GM21447 (cell line): Measurements from ENCODE around the gene FN1.
"Not testable (repeated sequence)": the region's sequence is repeated elsewhere in the genome, so short reads cannot be mapped to it uniquely, and the experiment has no call there.

ENCODE experiments used
- ATAC-seq: cut with Tn5 transposase; IDR thresholded peaks from one replicate; pipeline ENCODE4 v1.9.1; 2021; ENCODE audit not compliant: unreplicated experiment

The FN1 gene

DNA sequence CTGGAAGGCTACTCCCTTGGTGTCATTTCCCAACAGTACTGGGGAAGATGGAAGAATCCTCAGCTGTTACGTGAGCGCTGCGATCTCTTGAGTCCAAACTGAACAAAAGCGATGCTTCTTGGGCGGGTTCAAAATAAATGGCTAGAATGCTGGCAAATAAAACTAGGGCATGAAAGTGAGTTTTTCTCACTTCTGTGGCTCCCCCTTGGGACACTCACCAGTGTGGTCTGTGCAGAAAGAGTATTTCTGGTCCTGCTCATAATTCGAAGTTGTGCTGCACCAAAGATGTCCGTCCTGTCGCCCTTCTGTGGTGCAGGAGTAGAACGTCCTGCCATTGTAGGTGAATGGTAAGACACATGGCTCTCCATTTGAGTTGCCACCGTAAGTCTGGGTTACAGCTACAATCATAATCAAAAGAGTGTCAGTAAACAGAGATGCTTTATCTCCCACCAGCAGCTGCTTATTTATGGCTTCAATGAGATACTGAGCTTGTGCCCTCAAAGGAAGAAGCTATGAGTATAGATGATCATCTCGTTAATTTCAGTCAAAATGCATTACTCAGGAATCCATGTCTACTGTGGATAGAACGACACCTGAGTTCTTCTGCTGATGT is 11.8 kb downstream of the FN1 start:
- no peak for ATAC-seq

- ATAC-seq = no peak
These were observed 12.6 kb downstream of the FN1 start for GRCh38 chr2:215423234-215423633.

DNA sequence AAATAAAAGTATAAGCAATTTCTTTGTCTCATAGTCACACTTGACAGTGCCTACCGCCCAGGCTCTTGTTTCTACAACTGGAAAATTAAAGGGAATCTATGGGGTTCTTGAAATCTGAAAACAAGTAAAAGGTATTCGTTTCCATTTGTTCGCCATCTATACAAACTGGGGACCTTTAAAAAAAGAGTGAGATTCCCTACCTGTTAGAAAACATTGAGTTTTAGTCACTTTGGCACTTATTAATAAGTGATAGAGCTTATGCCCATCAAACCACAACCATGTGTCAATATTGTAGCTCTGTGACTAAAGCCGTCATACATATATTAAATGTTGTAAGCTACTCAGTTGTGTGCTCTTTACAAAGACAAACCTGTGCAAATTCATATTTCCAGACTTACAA is 13.2 kb downstream of the FN1 start:
- no peak for ATAC-seq

GRCh38 chr2:215421859-215422461 is 13.9 kb downstream of the FN1 start:
- no peak for ATAC-seq

DNA sequence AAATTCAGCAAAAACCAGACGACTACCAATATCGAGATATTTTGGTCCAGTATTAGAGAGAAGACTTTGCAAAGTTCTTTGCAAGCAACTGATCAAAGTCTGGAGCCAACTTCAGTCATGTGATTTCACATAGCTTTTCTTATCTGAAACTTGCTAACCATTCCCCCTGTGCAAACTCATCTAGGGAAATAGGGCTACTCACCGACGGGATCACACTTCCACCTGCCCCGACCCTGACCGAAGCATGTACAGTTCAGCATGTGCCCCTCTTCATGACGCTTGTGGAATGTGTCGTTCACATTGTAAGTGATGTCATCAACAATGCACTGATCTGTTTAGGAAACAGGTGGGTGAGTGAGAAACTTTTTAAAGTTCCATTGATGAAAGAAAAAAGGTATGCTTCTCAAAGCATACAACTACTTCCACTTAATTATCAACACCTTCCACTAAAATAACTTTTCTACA is 15.4 kb downstream of the FN1 start:
- ATAC-seq = no peak

GRCh38 chr2:215419769-215420470 is 15.9 kb downstream of the FN1 start:
- no peak for ATAC-seq

DNA sequence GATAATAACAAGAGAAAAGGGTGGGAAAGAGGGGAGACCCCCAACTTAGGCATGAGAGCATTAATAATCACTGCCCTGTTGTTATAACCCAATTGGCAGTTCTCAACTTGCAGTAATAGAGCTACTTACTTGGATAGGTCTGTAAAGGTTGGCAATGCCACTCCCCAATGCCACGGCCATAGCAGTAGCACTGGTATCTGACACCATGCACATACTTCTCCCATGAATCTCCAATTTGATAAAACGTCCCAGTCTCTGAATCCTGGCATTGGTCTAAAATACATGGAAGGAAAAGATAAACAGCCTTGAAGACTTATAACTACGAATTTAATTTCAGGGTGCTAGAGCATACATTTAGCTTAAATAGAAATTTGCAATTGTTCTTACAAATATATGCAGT is 16.8 kb downstream of the FN1 start:
- ATAC-seq = no peak

DNA sequence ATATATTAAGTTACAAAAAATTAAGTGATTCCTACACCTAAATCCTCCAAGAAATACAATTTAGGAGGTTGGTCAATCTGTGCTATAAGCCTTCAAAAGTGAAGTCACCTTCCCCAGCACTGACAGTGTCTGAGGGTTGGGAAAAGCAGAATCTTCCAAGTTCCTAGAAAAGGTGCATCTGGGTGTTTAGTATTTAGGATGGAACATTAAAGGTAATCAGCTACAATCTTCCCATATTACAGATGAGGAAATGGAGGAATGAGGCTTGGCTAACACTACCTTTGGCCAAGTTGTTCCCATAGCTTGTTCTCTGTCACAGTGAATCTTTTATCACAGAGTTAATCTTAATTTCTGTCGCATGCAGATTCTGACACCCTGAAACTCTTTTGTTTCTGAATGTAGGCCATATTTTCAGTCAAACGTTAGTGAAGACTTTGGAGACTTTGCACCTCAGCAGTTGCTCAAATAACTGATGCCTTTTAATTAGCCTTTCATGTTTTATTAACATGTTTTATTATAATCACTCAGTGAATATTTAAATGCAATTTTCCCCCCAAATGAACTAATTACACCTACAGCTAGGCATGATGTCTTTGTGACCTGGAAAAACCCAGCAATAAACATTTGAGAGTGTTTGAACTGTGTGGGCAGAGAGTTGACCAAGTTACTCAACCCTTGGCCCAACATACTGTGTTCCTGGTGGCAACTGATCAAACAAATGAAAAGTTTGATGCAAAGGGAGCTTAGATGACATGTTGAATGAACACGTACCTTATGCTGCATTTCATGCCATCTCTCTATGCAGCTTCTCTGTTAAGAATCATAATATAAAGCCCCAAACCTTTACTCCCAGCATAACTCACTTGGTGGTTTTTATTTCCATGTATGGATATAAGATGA is 17.6 kb downstream of the FN1 start:
- no peak for ATAC-seq

DNA sequence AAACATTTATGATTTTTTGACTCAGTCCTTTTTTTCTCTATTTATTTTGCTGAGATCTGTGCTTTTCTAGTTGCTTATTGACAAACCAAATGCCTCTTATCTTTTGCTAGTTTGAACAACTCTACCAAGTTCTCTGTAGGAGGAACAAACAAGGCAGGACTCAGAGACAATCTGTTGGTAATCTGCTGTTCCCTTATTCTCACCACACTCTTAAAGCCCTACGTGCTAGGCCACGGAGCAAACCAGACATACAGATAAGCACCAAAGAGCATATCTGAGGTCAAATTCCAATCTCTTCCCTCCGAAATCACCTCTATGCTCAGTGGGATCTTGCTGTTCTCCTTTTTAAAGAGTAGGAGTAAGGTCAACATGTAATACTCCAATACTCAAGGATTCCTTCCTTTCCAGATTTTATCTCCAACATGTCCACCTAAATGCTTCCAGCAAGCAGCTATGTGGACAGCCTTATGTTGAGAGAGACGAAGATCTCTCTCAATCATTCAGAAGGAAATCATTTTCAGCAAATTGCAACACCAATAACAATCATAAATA is 18.4 kb downstream of the FN1 start:
- no peak for ATAC-seq

- ATAC-seq = no peak
These were observed 19.2 kb downstream of the FN1 start for GRCh38 chr2:215416656-215417055.

DNA sequence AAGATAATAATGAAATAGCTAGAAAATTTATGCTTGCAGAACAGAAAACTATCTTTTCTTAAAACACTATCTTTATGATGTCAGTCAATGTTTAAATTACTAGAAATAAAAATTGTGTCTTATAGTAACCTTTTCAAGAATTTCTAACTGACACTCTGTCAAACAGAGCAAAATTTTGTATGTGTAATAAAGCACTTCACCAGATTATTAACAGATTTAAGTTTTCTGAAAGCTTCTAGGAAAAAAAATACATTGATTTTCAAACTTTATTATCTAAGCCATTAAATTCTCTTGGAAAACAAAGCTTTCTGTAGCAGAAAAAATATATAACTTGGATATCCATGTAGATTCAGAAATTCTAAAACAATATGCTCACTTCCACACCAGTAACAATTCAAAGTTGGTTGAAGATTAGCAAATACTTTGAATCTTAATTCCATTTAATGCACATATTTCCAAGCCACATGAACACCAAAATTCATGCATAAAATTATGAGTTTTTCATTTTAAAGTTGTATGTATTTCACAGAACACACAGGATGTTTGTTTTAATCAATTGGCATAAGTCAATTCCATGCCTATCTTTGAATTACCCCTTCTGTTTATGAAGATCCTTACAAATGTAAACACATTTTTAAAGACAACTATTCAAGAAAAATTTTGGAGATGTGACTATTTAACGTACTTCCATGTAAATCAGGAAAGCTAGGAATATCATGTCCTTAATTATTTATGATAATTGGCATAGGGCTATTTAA is 19.9 kb downstream of the FN1 start:
- no peak for ATAC-seq

DNA sequence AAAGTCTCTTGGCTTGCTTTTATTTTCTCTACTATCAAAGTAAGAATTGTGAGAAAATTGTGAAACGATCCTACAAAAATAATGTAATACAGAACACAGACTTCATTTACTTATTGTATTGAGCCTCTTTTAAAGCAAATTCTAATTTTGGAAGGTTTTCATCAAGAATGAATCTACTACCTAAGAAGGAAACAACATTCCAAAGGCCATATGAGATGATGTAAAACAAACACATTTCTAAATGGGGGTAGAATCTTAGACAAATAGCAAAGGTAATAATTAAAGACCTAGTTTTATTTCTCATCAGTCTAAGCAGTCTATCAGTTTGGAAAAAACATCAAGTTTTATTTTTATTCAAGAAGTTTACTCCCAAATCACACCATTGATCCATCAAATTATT is 20.6 kb downstream of the FN1 start:
- no peak for ATAC-seq

DNA sequence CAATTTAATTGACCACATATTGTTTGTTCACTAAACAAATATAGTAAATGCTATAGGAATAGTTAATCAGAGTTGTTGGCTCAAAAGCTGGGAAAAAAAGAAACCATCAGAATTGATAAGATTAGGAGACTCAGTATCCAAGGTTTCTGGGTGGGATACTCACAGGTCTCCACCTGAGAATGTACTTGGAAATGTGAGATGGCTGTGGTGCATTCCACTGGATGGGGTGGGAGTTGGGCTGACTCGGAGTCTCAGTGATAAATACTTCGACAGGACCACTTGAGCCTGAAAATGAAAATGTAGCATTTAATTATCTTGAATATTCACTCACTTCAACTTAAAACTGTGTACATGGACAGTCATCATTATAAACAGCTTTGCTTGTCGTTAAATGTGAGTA is 21.2 kb downstream of the FN1 start:
- ATAC-seq = no peak

DNA sequence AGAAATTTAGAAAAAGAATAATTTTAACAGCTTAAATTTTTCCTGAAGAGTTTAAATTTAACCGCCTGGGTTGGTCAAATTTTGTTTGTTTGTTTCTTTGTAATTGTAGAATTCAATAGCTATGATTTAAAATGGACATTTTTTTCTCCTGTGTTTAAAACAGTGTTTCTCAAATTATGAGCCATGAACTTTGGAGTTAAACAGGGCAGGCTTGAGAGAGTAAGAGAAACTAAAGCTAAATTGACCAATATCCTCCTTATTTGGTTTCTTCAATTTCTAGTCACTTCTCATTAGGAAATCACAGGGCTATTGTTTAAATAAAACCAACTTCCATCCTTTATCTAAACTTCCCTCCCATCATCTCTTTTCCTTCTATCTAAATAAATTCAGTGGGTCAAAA is 21.9 kb downstream of the FN1 start:
- ATAC-seq = no peak

GRCh38 chr2:215413484-215413777 is 22.4 kb downstream of the FN1 start:
- ATAC-seq = no peak

GRCh38 chr2:215411941-215412743 is 23.7 kb downstream of the FN1 start:
- ATAC-seq = no peak

- no peak for ATAC-seq
These were observed 25.0 kb downstream of the FN1 start for GRCh38 chr2:215410932-215411285.

GRCh38 chr2:215410181-215410931 is 25.5 kb downstream of the FN1 start:
- ATAC-seq = not testable (repeated sequence)
